Esophagus squamous epithelium (tissue), 4 donors: ENCODE data around the gene EMB.

ENCODE experiments used
- POLR2A ChIP-seq, 4 donors: fragments of 450-650 bp; IDR thresholded peaks; one replicate each; pipeline ENCODE4 v1.6.1; 2017; ENCODE audit warnings: antibody characterized with exemption in 4 of 4, mild to moderate bottlenecking in 4 of 4, moderate library complexity in 3 of 4
- TF ChIP-seq, protein P1 (sequence below), 6 experiments: fragments of 450-650 bp in 4 of 6; fragments of 200-600 bp in 2 of 6; sonication (generic) in 2 of 6; IDR thresholded peaks; one replicate each; pipeline ENCODE4 v1.5.1; 2016 to 2019; ENCODE audit warnings: antibody characterized with exemption in 6 of 6, mild to moderate bottlenecking in 4 of 6, moderate library complexity in 4 of 6

DNA sequence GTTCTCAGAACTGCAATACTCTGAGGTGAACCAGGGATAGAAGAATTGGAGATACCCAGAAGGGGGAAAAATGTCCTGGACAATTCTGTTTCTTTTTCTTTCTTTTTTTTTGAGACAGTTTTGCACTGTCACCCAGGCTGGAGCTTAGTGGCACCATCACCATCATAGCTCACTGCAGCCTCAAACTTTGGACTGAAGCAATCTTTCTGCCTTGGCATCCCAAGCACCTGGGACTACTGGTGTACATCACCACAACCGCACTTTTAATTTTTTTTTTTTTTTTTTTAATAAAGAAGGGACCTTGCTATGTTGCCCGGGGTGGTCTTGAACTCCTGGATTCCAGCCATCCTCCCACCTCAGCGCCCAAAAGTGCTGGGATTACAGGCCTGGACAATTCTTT, 1.9 kb downstream of the EMB start:
- no peak for TF ChIP-seq POLR2A (IDR thresholded peaks at IDR 0.05)
- TF ChIP-seq, protein P1, sequence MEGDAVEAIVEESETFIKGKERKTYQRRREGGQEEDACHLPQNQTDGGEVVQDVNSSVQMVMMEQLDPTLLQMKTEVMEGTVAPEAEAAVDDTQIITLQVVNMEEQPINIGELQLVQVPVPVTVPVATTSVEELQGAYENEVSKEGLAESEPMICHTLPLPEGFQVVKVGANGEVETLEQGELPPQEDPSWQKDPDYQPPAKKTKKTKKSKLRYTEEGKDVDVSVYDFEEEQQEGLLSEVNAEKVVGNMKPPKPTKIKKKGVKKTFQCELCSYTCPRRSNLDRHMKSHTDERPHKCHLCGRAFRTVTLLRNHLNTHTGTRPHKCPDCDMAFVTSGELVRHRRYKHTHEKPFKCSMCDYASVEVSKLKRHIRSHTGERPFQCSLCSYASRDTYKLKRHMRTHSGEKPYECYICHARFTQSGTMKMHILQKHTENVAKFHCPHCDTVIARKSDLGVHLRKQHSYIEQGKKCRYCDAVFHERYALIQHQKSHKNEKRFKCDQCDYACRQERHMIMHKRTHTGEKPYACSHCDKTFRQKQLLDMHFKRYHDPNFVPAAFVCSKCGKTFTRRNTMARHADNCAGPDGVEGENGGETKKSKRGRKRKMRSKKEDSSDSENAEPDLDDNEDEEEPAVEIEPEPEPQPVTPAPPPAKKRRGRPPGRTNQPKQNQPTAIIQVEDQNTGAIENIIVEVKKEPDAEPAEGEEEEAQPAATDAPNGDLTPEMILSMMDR (IDR thresholded peaks at IDR 0.05), result no peak
